HepG2 (cell line): ENCODE measurements around the gene PATL2. TPM values are rescaled to one million over a fixed set of nuclear protein-coding genes. Genes with fewer than 3 reads are reported as not detected.

Experiments
- CREM ChIP-seq, 2 experiments: sonication (generic) in 1 of 2; formaldehyde crosslinking in 1 of 2; IDR thresholded peaks; 2 replicates each; pipeline versions ENCODE4 v1.4.0 to v1.6.1; 2016 to 2020; ENCODE audit warnings: antibody characterized with exemption in 1 of 2, mild to moderate bottlenecking in 1 of 2, missing genetic modification reagents in 1 of 2
- MIER3 ChIP-seq: IDR thresholded peaks from 2 replicates; pipeline ENCODE4 v1.6.1; 2016; ENCODE audit warnings: missing compliant biosample characterization, borderline replicate concordance
- RARG ChIP-seq: sonication (generic); formaldehyde crosslinking; IDR thresholded peaks from 2 replicates; pipeline ENCODE4 v1.4.0; 2020; ENCODE audit warnings: low read depth, mild to moderate bottlenecking, missing genetic modification reagents
- REPIN1 ChIP-seq: sonication (generic); formaldehyde crosslinking; IDR thresholded peaks from 2 replicates; pipeline ENCODE4 v1.8.0; 2022; ENCODE audit warnings: missing genetic modification reagents, low read depth, mild to moderate bottlenecking, borderline replicate concordance
- TCF7 ChIP-seq: sonication (generic); IDR thresholded peaks from 2 replicates; pipeline ENCODE4 v1.6.1; 2016; ENCODE audit warnings: antibody characterized with exemption, low read depth
- ZNF101 ChIP-seq: sonication (generic); formaldehyde crosslinking; IDR thresholded peaks from 2 replicates; pipeline ENCODE4 v1.4.0; 2020; ENCODE audit warnings: mild to moderate bottlenecking, low read depth, missing genetic modification reagents, borderline replicate concordance
- ZNF335 ChIP-seq: sonication (generic); formaldehyde crosslinking; IDR thresholded peaks from 2 replicates; pipeline ENCODE4 v1.4.0; 2020; ENCODE audit warnings: missing genetic modification reagents
- ZNF34 ChIP-seq: sonication (generic); formaldehyde crosslinking; IDR thresholded peaks from 2 replicates; pipeline ENCODE4 v1.4.0; 2020; ENCODE audit warnings: mild to moderate bottlenecking, missing genetic modification reagents, borderline replicate concordance
- ZNF674 ChIP-seq: sonication (generic); formaldehyde crosslinking; IDR thresholded peaks from 2 replicates; pipeline ENCODE4 v1.5.0; 2020; ENCODE audit warnings: low read depth, mild to moderate bottlenecking, missing genetic modification reagents
- polyA plus RNA-seq, 8 experiments: library from polyadenylated mRNA; depleted of rRNA in 3 of 8; stranded (reverse) in 7 of 8; unstranded in 1 of 8; fragments of >200 nt; fragmentation: Illumina TruSeq in 4 of 8; extraction: Trizol in 4 of 8; gene quantifications; 2 replicates each; pipeline versions ENCODE4 v1.2.1 to v1.2.3, GENCODE V29; 2011 to 2016; ENCODE audit warnings: low read depth in 4 of 8, missing spikeins in 1 of 8, mixed read lengths in 1 of 8; ENCODE audit not compliant: insufficient read depth in 1 of 8
- total RNA-seq, 5 experiments: library from RNA; depleted of rRNA; stranded (reverse); fragments of >200 nt; fragmentation: Illumina TruSeq; extraction: Trizol; gene quantifications; 2 replicates each; pipeline ENCODE4 v1.2.3, GENCODE V29; 2016; ENCODE audit warnings: low read depth in 1 of 5
- TF ChIP-seq, protein P1 (sequence below): sonication (generic); formaldehyde crosslinking; IDR thresholded peaks from one replicate; pipeline ENCODE4 v1.5.1; 2020; ENCODE audit warnings: mild to moderate bottlenecking, missing genetic modification reagents; ENCODE audit errors: not compliant biosample characterization
- TF ChIP-seq, protein P2 (sequence below): sonication (generic); formaldehyde crosslinking; conservative IDR thresholded peaks from 2 replicates; pipeline ENCODE4 v1.8.0; 2022; ENCODE audit warnings: mild to moderate bottlenecking, moderate library complexity, missing genetic modification reagents
- TF ChIP-seq, protein P3 (sequence below): sonication (generic); formaldehyde crosslinking; IDR thresholded peaks from 2 replicates; pipeline ENCODE4 v1.4.0; 2020; ENCODE audit warnings: mild to moderate bottlenecking, missing genetic modification reagents

Gene PATL2
- total and polyA plus RNA-seq, 2 of the 13 experiments (the other 11 are each of a cell fraction or from before 2014, with no cell fraction given) = 0.15 to 0.53 TPM

DNA sequence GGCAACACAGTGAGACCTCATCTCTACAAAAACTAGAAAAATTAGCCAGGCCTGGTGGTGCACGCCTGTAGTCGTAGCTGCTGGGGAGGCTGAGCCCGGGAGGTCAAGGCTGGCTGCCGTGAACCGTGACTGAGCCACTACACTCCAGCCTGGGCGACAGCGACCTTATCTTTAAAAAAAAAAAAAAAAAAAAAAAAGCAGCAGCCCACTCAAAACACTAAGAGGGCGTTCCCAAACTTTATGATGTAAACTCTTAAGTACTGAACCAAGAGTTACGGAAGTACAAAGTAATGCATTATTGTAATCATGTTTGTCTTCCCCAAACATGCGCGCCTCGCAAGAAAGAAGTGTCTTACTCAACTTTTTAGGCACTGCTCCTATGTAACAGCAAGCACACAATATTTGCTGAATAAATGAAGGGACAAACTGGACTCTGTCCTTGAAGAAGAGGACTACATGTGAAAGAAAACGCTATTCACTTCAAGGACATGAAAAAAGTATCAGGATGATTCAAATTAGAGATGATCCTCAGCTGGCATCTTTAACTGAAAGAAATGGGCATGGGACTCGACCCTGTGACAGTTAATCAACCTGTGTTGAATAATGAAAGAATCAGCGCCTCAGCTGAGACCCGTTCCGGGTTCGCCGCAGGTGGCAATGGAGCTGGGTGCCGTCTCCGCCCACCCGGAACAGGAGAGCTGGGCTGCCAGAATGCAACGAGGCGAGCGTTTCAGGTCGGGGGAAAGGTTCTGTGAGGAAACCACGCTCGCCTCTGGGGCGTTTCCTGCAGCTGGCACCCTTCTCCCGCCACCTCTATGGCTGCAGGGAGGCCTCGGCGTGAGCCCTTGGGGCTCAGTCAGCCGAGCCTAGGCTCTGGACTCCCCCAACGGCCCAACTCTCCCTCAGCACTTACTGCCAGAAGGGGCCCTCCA lies 48.4 kb downstream of the PATL2 start (continued):
- TF ChIP-seq REPIN1 (CRISPR knock-in tag) (no peak), ZNF674 (CRISPR knock-in tag) (no peak), ZNF101 (CRISPR knock-in tag) (no peak), CREM (IDR thresholded peaks at IDR 0.05) (no peak), CREM (CRISPR knock-in tag; IDR thresholded peaks at IDR 0.05) (no peak), ZNF34 (CRISPR knock-in tag) (no peak), RARG (CRISPR knock-in tag) (no peak; the same call in none of the 2 replicates), TCF7 (no peak), ZNF335 (no peak), MIER3 (CRISPR knock-in tag) (no peak)
- TF ChIP-seq, protein P1, sequence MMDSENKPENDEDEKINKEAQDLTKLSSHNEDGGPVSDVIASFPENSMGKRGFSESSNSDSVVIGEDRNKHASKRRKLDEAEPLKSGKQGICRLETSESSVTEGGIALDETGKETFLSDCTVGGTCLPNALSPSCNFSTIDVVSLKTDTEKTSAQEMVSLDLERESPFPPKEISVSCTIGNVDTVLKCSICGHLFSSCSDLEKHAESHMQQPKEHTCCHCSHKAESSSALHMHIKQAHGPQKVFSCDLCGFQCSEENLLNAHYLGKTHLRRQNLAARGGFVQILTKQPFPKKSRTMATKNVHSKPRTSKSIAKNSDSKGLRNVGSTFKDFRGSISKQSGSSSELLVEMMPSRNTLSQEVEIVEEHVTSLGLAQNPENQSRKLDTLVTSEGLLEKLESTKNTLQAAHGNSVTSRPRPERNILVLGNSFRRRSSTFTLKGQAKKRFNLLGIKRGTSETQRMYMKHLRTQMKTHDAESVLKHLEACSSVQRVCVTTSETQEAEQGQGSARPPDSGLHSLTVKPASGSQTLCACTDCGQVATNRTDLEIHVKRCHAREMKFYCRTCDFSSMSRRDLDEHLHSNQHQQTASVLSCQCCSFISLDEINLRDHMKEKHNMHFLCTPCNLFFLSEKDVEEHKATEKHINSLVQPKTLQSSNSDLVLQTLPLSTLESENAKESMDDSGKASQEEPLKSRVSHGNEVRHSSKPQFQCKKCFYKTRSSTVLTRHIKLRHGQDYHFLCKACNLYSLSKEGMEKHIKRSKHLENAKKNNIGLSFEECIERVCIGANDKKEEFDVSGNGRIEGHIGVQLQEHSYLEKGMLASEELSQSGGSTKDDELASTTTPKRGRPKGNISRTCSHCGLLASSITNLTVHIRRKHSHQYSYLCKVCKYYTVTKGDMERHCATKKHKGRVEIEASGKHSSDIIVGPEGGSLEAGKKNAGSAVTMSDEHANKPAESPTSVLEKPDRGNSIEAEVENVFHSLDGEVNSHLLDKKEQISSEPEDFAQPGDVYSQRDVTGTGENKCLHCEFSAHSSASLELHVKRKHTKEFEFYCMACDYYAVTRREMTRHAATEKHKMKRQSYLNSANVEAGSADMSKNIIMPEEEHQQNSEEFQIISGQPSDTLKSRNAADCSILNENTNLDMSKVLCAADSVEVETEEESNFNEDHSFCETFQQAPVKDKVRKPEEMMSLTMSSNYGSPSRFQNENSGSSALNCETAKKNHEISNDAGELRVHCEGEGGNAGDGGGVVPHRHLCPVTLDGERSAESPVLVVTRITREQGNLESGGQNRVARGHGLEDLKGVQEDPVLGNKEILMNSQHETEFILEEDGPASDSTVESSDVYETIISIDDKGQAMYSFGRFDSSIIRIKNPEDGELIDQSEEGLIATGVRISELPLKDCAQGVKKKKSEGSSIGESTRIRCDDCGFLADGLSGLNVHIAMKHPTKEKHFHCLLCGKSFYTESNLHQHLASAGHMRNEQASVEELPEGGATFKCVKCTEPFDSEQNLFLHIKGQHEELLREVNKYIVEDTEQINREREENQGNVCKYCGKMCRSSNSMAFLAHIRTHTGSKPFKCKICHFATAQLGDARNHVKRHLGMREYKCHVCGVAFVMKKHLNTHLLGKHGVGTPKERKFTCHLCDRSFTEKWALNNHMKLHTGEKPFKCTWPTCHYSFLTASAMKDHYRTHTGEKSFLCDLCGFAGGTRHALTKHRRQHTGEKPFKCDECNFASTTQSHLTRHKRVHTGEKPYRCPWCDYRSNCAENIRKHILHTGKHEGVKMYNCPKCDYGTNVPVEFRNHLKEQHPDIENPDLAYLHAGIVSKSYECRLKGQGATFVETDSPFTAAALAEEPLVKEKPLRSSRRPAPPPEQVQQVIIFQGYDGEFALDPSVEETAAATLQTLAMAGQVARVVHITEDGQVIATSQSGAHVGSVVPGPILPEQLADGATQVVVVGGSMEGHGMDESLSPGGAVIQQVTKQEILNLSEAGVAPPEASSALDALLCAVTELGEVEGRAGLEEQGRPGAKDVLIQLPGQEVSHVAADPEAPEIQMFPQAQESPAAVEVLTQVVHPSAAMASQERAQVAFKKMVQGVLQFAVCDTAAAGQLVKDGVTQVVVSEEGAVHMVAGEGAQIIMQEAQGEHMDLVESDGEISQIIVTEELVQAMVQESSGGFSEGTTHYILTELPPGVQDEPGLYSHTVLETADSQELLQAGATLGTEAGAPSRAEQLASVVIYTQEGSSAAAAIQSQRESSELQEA (CRISPR knock-in tag) = no peak
- TF ChIP-seq, protein P2, sequence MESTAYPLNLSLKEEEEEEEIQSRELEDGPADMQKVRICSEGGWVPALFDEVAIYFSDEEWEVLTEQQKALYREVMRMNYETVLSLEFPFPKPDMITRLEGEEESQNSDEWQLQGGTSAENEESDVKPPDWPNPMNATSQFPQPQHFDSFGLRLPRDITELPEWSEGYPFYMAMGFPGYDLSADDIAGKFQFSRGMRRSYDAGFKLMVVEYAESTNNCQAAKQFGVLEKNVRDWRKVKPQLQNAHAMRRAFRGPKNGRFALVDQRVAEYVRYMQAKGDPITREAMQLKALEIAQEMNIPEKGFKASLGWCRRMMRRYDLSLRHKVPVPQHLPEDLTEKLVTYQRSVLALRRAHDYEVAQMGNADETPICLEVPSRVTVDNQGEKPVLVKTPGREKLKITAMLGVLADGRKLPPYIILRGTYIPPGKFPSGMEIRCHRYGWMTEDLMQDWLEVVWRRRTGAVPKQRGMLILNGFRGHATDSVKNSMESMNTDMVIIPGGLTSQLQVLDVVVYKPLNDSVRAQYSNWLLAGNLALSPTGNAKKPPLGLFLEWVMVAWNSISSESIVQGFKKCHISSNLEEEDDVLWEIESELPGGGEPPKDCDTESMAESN (CRISPR knock-in tag) = no peak
- TF ChIP-seq, protein P3, sequence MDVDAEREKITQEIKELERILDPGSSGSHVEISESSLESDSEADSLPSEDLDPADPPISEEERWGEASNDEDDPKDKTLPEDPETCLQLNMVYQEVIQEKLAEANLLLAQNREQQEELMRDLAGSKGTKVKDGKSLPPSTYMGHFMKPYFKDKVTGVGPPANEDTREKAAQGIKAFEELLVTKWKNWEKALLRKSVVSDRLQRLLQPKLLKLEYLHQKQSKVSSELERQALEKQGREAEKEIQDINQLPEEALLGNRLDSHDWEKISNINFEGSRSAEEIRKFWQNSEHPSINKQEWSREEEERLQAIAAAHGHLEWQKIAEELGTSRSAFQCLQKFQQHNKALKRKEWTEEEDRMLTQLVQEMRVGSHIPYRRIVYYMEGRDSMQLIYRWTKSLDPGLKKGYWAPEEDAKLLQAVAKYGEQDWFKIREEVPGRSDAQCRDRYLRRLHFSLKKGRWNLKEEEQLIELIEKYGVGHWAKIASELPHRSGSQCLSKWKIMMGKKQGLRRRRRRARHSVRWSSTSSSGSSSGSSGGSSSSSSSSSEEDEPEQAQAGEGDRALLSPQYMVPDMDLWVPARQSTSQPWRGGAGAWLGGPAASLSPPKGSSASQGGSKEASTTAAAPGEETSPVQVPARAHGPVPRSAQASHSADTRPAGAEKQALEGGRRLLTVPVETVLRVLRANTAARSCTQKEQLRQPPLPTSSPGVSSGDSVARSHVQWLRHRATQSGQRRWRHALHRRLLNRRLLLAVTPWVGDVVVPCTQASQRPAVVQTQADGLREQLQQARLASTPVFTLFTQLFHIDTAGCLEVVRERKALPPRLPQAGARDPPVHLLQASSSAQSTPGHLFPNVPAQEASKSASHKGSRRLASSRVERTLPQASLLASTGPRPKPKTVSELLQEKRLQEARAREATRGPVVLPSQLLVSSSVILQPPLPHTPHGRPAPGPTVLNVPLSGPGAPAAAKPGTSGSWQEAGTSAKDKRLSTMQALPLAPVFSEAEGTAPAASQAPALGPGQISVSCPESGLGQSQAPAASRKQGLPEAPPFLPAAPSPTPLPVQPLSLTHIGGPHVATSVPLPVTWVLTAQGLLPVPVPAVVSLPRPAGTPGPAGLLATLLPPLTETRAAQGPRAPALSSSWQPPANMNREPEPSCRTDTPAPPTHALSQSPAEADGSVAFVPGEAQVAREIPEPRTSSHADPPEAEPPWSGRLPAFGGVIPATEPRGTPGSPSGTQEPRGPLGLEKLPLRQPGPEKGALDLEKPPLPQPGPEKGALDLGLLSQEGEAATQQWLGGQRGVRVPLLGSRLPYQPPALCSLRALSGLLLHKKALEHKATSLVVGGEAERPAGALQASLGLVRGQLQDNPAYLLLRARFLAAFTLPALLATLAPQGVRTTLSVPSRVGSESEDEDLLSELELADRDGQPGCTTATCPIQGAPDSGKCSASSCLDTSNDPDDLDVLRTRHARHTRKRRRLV = no peak
